Bronchial epithelial cell (primary cell): ENCODE results near the gene PKP3. TPM values are rescaled to one million over a fixed set of nuclear protein-coding genes. Genes with fewer than 3 reads are reported as not detected.

Experiments used
- DNase-seq: peaks from one replicate; pipeline ENCODE4 v3.0.0-alpha.2; 2010; ENCODE audit warnings: low read depth
- FAIRE-seq: peaks from 2 replicates; lab custom pipeline; 2011; peaks lifted over from hg19 to GRCh38; lab: Jason Lieb, UNC
- H3K27me3 ChIP-seq: 2 replicates; pipeline ENCODE4 v1.5.1; 2011; ENCODE audit warnings: low read length; ENCODE audit not compliant: control insufficient read depth, insufficient read depth
- H3K36me3 ChIP-seq: 2 replicates; pipeline ENCODE4 v1.5.1; 2011; ENCODE audit warnings: low read length; ENCODE audit not compliant: control insufficient read depth, insufficient read depth
- H3K4me3 ChIP-seq: 2 replicates; pipeline ENCODE4 v1.5.1; 2011; ENCODE audit warnings: mild to moderate bottlenecking, low read depth, low read length, control low read depth
- CTCF ChIP-seq: IDR thresholded peaks from 2 replicates; pipeline ENCODE4 v1.5.1; 2011; ENCODE audit warnings: mild to moderate bottlenecking, moderate library complexity, low read length, control low read depth, inconsistent platforms; ENCODE audit not compliant: insufficient read depth, severe bottlenecking
- total RNA-seq: library from RNA; depleted of rRNA; stranded (reverse); fragments of >200 nt; gene quantifications from 2 replicates; pipeline ENCODE4 v1.2.1, GENCODE V29; 2014

PKP3 gene
- total RNA-seq, 1 donor from 2014 or later: 231 TPM

GRCh38 chr11:428295-428694 is 34.3 kb downstream of the PKP3 start:
- no peak for TF ChIP-seq CTCF
- Histone ChIP-seq H3K36me3 (peaks cover 1% of the 10 kb centered on the region), H3K4me3 (no peak overlapping the region), H3K27me3 (no peaks in the 10 kb centered on the region)
- FAIRE-seq: no peak
- no peak for DNase-seq

- DNase-seq (no peak), FAIRE-seq (no peak)
- Histone ChIP-seq H3K36me3 (peaks cover 1% of the 10 kb centered on the region), H3K27me3 (no peaks in the 10 kb centered on the region), H3K4me3 (no peak overlapping the region)
- TF ChIP-seq CTCF: no peak
Measured at GRCh38 chr11:429391-429790, 35.4 kb downstream of the PKP3 start.

GRCh38 chr11:429931-430456 is 36.0 kb downstream of the PKP3 start:
- DNase-seq: no peak
- FAIRE-seq: no peak
- Histone ChIP-seq H3K4me3 (no peak overlapping the region), H3K36me3 (peaks cover 1% of the 10 kb centered on the region), H3K27me3 (no peaks in the 10 kb centered on the region)
- no peak for TF ChIP-seq CTCF

GRCh38 chr11:431921-432320 is 37.9 kb downstream of the PKP3 start:
- FAIRE-seq: no peak
- Histone ChIP-seq H3K36me3 (peaks cover 1% of the 10 kb centered on the region), H3K4me3 (no peak overlapping the region), H3K27me3 (no peaks in the 10 kb centered on the region)
- TF ChIP-seq CTCF: no peak
- no peak for DNase-seq

GRCh38 chr11:432501-433100 is 38.6 kb downstream of the PKP3 start:
- Histone ChIP-seq H3K27me3 (no peaks in the 10 kb centered on the region), H3K36me3 (peaks cover 1% of the 10 kb centered on the region), H3K4me3 (no peak overlapping the region)
- DNase-seq (no peak), FAIRE-seq (no peak)
- TF ChIP-seq CTCF: no peak

GRCh38 chr11:433111-433510 is 39.1 kb downstream of the PKP3 start:
- no peaks in the 10 kb centered on the region for H3K27me3 ChIP-seq
- H3K4me3 ChIP-seq: no peak overlapping the region
- H3K36me3 ChIP-seq: peaks cover 1% of the 10 kb centered on the region
- no peak for TF ChIP-seq CTCF
- no peak for DNase-seq
- FAIRE-seq: no peak
